GM12878 (cell line): ENCODE data around the gene ACP4. TPM values are rescaled to one million over a fixed set of nuclear protein-coding genes. Genes with fewer than 3 reads are reported as not detected.
A peak's percentile ranks its signal among the peaks of the same experiment; 100 is the strongest.

ENCODE experiments used
- ATAC-seq: fragments of 200-7000 bp; cut with Tn5 transposase; 3 replicates; pipeline ENCODE4 v1.9.1; 2020; ENCODE audit warnings: mild to moderate bottlenecking, moderate library complexity
- BruUV-seq: library from RNA; stranded (reverse); fragments of 400-500 nt; replicated peaks from 2 replicates; lab custom pipeline; 2021; lab: Mats Ljungman, UMichigan
- CTCF ChIA-PET: fragments of 300-600 bp; sonication (Branson Sonifier 250); formaldehyde crosslinking; extraction: SDS; loops from one replicate; lab custom pipeline; 2021; ENCODE audit warnings: inconsistent platforms; lab: Yijun Ruan, JAX
- POLR2A ChIA-PET: fragments of 350-600 bp; formaldehyde crosslinking; extraction: SDS; loops from one replicate; lab custom pipeline; 2021; ENCODE audit warnings: inconsistent platforms; lab: Charles Lee
- RAD21 ChIA-PET: fragments of 300-600 bp; sonication (Branson Sonifier 250); formaldehyde crosslinking; loops from one replicate; lab custom pipeline; 2023; ENCODE audit warnings: antibody characterized with exemption; ENCODE audit not compliant: unreplicated experiment; lab: Charles Lee
- SMC1A ChIA-PET: fragments of 300-600 bp; sonication (Branson Sonifier 250); formaldehyde crosslinking; loops from one replicate; lab custom pipeline; 2023; ENCODE audit not compliant: unreplicated experiment, uncharacterized antibody; lab: Charles Lee
- DNase-seq: peaks from one replicate; pipeline ENCODE4 v3.0.0-alpha.2; 2011; ENCODE audit warnings: low read depth, low spot score
- FAIRE-seq: peaks from 3 replicates; lab custom pipeline; 2011; peaks lifted over from hg19 to GRCh38; lab: Jason Lieb, UNC
- H2AFZ ChIP-seq: 2 replicates; pipeline ENCODE4 v1.6.0; 2011; ENCODE audit warnings: low read depth, low read length, control low read depth; ENCODE audit not compliant: control insufficient read depth
- H3K27ac ChIP-seq: 2 replicates; pipeline ENCODE4 v1.5.1; 2011; ENCODE audit warnings: control low read depth; ENCODE audit not compliant: control insufficient read depth, insufficient read depth
- H3K27me3 ChIP-seq, 2 experiments: replicated peaks in 1 of 2; 2 replicates each; pipeline versions ENCODE4 v1.6.0 to v1.6.1; 2011; ENCODE audit warnings: low read length in 1 of 2; ENCODE audit not compliant: control insufficient read depth in 2 of 2, insufficient read depth in 2 of 2
- H3K36me3 ChIP-seq, 2 experiments: 2 replicates each; pipeline ENCODE4 v1.5.1; 2011; ENCODE audit warnings: low read length in 1 of 2; ENCODE audit not compliant: control insufficient read depth in 2 of 2, insufficient read depth in 2 of 2
- H3K4me1 ChIP-seq: 2 replicates; pipeline ENCODE4 v1.6.1; 2011; ENCODE audit warnings: mild to moderate bottlenecking, low read length, moderate library complexity, mixed read lengths; ENCODE audit not compliant: control insufficient read depth, insufficient read depth
- H3K4me2 ChIP-seq: 2 replicates; pipeline ENCODE4 v1.6.0; 2011; ENCODE audit warnings: control low read depth; ENCODE audit not compliant: control insufficient read depth, insufficient read depth
- H3K4me3 ChIP-seq: fragments of 200-600 bp; sonication (generic); 2 replicates; pipeline ENCODE4 v1.5.1; 2016
- H3K79me2 ChIP-seq: 2 replicates; pipeline ENCODE4 v1.6.0; 2011; ENCODE audit warnings: low read length; ENCODE audit not compliant: control insufficient read depth, insufficient read depth
- H3K9ac ChIP-seq: 2 replicates; pipeline ENCODE4 v1.8.0; 2011; ENCODE audit warnings: low read length, control low read depth, mixed read lengths; ENCODE audit not compliant: control insufficient read depth, insufficient read depth
- H3K9me3 ChIP-seq: replicated peaks from 3 replicates; pipeline ENCODE4 v1.5.1; 2011; ENCODE audit warnings: mild to moderate bottlenecking, low read length; ENCODE audit not compliant: control insufficient read depth, insufficient read depth
- H4K20me1 ChIP-seq: 2 replicates; pipeline ENCODE4 v1.6.0; 2011; ENCODE audit not compliant: control insufficient read depth, insufficient read depth
- BACH1 ChIP-seq: fragments of 450-650 bp; IDR thresholded peaks from 2 replicates; pipeline ENCODE4 v1.6.1; 2017; ENCODE audit warnings: mild to moderate bottlenecking, borderline replicate concordance
- CBX3 ChIP-seq: fragments of 200-600 bp; sonication (generic); IDR thresholded peaks from 2 replicates; pipeline ENCODE4 v1.6.1; 2016; ENCODE audit warnings: low read depth, borderline replicate concordance
- EED ChIP-seq: sonication (generic); IDR thresholded peaks from 2 replicates; pipeline ENCODE4 v1.6.1; 2016; ENCODE audit warnings: antibody characterized with exemption, low read depth
- HCFC1 ChIP-seq: fragments of 150-350 bp; IDR thresholded peaks from 2 replicates; pipeline ENCODE4 v1.6.1; 2014; ENCODE audit warnings: low read length
- IRF5 ChIP-seq: fragments of 450-650 bp; IDR thresholded peaks from 2 replicates; pipeline ENCODE4 v1.6.1; 2017; ENCODE audit warnings: borderline replicate concordance
- MYC ChIP-seq: IDR thresholded peaks from 2 replicates; pipeline ENCODE4 v1.6.1; 2011; ENCODE audit warnings: mild to moderate bottlenecking, low read length, moderate library complexity, inconsistent platforms; ENCODE audit not compliant: insufficient read depth, insufficient replicate concordance, insufficient read length, severe bottlenecking
- NFXL1 ChIP-seq: fragments of 450-650 bp; IDR thresholded peaks from 2 replicates; pipeline ENCODE4 v1.6.1; 2017; ENCODE audit warnings: antibody characterized with exemption, mild to moderate bottlenecking, borderline replicate concordance
- NKRF ChIP-seq: fragments of 450-650 bp; conservative IDR thresholded peaks from 2 replicates; pipeline ENCODE4 v1.6.1; 2017; ENCODE audit warnings: mild to moderate bottlenecking, moderate library complexity
- NR2C2 ChIP-seq: IDR thresholded peaks from 2 replicates; pipeline ENCODE4 v1.6.1; 2011; ENCODE audit warnings: borderline replicate concordance, low read depth; ENCODE audit not compliant: control insufficient read depth, insufficient read length
- POU2F2 ChIP-seq: IDR thresholded peaks from 3 replicates; pipeline ENCODE4 v1.6.1; 2011; ENCODE audit warnings: low read depth, mild to moderate bottlenecking, low read length, borderline replicate concordance
- RB1 ChIP-seq: fragments of 450-650 bp; formaldehyde crosslinking; IDR thresholded peaks from 2 replicates; pipeline ENCODE4 v1.6.1; 2017; ENCODE audit warnings: mild to moderate bottlenecking, borderline replicate concordance
- SRF ChIP-seq, 2 experiments: IDR thresholded peaks; 2 replicates each; pipeline ENCODE4 v1.6.1; 2011; ENCODE audit warnings: low read depth in 2 of 2, low read length in 2 of 2, mild to moderate bottlenecking in 1 of 2, moderate library complexity in 1 of 2
- USF1 ChIP-seq: IDR thresholded peaks from 2 replicates; pipeline ENCODE4 v1.6.1; 2011; ENCODE audit warnings: borderline replicate concordance, low read depth, mild to moderate bottlenecking, moderate library complexity, mixed read lengths, low read length; ENCODE audit not compliant: insufficient read depth; ENCODE audit errors: extremely low read length
- WRNIP1 ChIP-seq: IDR thresholded peaks from 2 replicates; pipeline ENCODE4 v1.6.1; 2011; ENCODE audit warnings: low read depth, low read length, improper control_type of control experiment, borderline replicate concordance
- ZBED1 ChIP-seq: IDR thresholded peaks from 2 replicates; pipeline ENCODE4 v1.6.1; 2016; ENCODE audit warnings: borderline replicate concordance
- ZNF24 ChIP-seq: fragments of 450-650 bp; IDR thresholded peaks from 2 replicates; pipeline ENCODE4 v1.6.1; 2017; ENCODE audit warnings: antibody characterized with exemption, mild to moderate bottlenecking
- WGBS: methylation state at CpG from one replicate; pipeline ENCODE4 v1.1.6; 2016; ENCODE audit warnings: low lambda C conversion rate; ENCODE audit not compliant: insufficient replicate concordance, insufficient coverage; ENCODE audit errors: missing lambda C conversion rate; 5-methylcytosine and 5-hydroxymethylcytosine counted together
- in situ Hi-C: fragments of 300-500 bp; cut with MboI; formaldehyde crosslinking; loops from 9 replicates; pipeline ENCODE4 v1.14.3; 2018; ENCODE audit warnings: mixed read lengths
- intact Hi-C: fragments of 100-400 bp; cut with micrococcal nuclease; formaldehyde crosslinking; loops from one replicate; pipeline ENCODE4 v1.14.2; 2022; ENCODE audit not compliant: unreplicated experiment
- polyA plus RNA-seq, 11 experiments: library from polyadenylated mRNA; depleted of rRNA in 4 of 11; unstranded in 6 of 11; stranded (reverse) in 5 of 11; fragments of >200 nt; fragmentation: Nextera tagmentation in 4 of 11; fragmentation: Illumina TruSeq in 1 of 11; extraction: Ambion mirVana in 4 of 11; extraction: Trizol in 1 of 11; gene quantifications; 1 replicate in 1 of 11; 2 replicates in 10 of 11; pipeline versions ENCODE4 v1.2.1 to v1.2.3, GENCODE V29; 2011 to 2016; ENCODE audit warnings: inconsistent platforms in 2 of 11, missing spikeins in 2 of 11, low read depth in 1 of 11
- total RNA-seq, 4 experiments: library from RNA; depleted of rRNA in 3 of 4; stranded (reverse); fragments of >200 nt in 3 of 4; fragmentation: Illumina TruSeq in 1 of 4; extraction: Trizol in 1 of 4; gene quantifications; 2 replicates each; pipeline versions ENCODE4 v1.2.1 to v1.2.3, GENCODE V29; 2013 to 2021

ACP4 gene
- total and polyA plus RNA-seq, 10 of the 15 experiments (the other 5 are each of a cell fraction or from before 2014, with no cell fraction given), result not detected

- TF ChIP-seq EED, result no peak
- no peak for TF ChIP-seq NR2C2
- TF ChIP-seq ZBED1, result no peak
- TF ChIP-seq IRF5, result no peak
- no peak for TF ChIP-seq MYC
- no peak for TF ChIP-seq ZNF24
These were observed 45.7 kb downstream of the ACP4 start (continued) for GRCh38 chr19:50835785-50836542.

GRCh38 chr19:50836543-50837195 lies 46.5 kb downstream of the ACP4 start:
- Histone ChIP-seq H3K9ac (no peak overlapping the region), H3K4me1 (peaks cover 5% of the 10 kb centered on the region; the same call in 1 of the 2 replicates), H3K4me3 (no peak overlapping the region), H3K36me3 (no peaks in the 10 kb centered on the region), H3K9me3 (no peaks in the 10 kb centered on the region), H3K4me2 (peak overlapping the region; percentile 97), H3K27ac (no peak overlapping the region), H4K20me1 (no peaks in the 10 kb centered on the region), H3K79me2 (no peaks in the 10 kb centered on the region), H3K27me3 (no peaks in the 10 kb centered on the region), H2AFZ (no peak overlapping the region)
- intact Hi-C loops (loop anchor here (5.0 kb wide), 1 partner anchor 61 kb away; no protein-coding TSS in a partner anchor), in situ Hi-C loops (no loop called here)
- ChIA-PET RAD21 (interaction anchor here (1.9 to 4.6 kb wide), 2 partner anchors 16 to 85 kb away, joined by 7 to 41 read pairs; no protein-coding TSS in a partner anchor), POLR2A (interaction anchor here (1.0 to 1.2 kb wide), 2 partner anchors 8 to 61 kb away, joined by 4 read pairs; no protein-coding TSS in a partner anchor), CTCF (interaction anchor here (1.1 to 2.6 kb wide), 3 partner anchors 9 to 85 kb away, joined by 3 to 8 read pairs (median 6); no protein-coding TSS in a partner anchor), SMC1A (interaction anchor here (0.6 to 4.6 kb wide), 4 partner anchors 17 to 484 kb away, joined by 3 to 37 read pairs (median 4); no protein-coding TSS in a partner anchor)
- BruUV-seq, result no TSS peak
- WGBS, result 58% methylated on average over 19 of the region's 19 CpGs
- ATAC-seq (no peak), DNase-seq (no peak), FAIRE-seq (no peak)
- no peak for TF ChIP-seq POU2F2
- no peak for TF ChIP-seq USF1
- TF ChIP-seq BACH1, result no peak
- TF ChIP-seq SRF (IDR thresholded peaks at IDR 0.05; ENCODE audit: low read depth in 2 of 2, low read length in 2 of 2), result no peak
- TF ChIP-seq CBX3, result no peak
- no peak for TF ChIP-seq NFXL1
- TF ChIP-seq HCFC1, result no peak
- no peak for TF ChIP-seq WRNIP1
- TF ChIP-seq NKRF, result no peak
- TF ChIP-seq RB1, result no peak
